ENCODE measurements around the gene CCNH.

CCNH gene

DNA sequence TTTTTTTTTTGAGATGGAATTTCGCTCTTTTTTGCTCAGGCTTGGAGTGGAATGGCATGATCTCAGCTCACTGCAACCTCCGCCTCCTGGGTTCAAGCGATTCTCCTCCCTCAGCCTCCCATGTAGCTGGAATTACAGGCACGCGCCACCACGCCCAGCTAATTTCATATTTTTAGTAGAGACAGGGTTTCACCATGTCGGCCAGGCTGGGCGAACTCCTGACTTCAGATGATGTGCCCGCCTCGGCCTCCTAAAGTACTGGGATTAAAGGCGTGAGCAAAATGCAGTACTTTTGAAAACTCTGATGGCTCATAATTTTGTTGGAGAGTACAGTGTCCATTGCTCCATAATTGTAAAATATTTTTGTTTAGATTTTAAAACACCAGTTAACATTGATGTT, 52.6 kb downstream of the CCNH start:
- DNase-seq (ENCODE audit: low read depth), result no peak

DNA sequence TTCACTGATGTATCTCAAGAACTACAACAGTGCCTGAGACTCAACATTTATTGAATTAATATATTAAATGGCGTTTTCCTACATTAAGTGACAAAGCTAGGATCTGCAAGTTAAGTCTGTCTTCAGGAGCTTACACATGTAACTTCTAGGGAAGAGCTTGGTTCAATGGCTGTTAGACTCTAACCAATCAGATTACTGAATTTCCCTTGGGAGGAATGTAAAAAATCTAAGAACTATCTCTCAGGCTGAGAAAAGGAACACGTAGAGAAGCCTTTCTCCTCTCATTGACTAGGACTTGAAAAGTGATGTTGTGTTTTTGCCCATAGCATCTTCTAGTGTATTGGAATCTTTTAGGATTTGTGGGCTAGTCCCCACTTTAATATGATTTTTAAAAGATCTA, 53.6 kb downstream of the CCNH start:
- no peak for DNase-seq (ENCODE audit: low read depth)

DNA sequence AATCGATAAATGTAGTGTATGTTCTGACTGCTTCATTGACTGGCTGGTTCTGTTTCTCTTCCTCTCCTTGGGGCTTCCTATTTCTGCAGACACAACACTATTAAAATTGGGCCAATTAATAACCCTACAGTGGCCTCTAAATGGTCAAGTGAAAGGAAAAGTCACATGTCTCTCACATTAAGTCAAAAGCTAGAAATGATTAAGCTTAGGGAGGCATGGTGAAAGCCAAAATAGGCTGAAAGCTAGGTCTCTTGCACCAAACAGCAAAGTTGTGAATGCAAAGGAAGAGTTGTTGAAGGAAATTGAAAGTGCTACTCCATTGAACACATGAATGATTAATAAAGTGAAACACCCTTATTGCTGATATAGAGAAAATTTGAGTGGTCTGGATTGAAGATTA, 58.2 kb downstream of the CCNH start:
- no peak for DNase-seq (ENCODE audit: low read depth)

DNA sequence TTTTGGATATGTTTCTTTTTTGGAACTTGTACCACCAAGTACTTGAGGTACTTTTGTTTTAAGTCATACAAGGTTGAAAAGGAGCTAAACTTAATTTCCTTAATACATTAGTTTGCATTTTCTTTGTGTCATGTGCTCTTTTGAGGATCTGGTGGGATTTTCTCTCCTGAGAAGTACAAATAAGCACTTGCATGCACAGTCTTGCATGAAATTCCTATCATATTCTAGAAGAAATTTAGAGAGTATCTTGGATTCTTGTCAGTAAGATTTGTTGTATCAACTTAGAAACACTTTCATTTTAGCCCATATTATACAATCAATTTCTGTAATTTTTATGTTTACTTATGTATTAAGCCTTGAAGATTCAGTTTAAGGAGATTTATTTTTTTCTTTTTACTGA, 64.9 kb downstream of the CCNH start:
- DNase-seq (ENCODE audit: low read depth), result no peak

DNA sequence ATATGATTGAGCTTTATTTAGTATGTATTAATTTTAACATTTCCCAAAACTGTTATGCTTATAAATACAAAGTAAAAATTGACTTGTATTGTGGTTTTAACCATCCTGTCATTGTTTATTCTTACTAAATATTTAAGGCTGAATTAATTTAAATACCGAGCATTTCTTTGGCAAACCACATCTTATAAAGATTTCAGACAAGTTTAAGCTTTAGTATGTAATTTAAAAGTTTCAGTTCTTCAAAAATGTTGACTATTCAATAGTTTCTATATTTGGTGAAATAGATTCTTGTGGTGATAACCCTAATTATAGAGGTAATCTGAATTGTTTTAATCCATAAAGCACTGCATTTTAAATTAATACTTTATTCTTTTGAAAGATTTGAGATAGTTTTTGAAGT, 65.5 kb downstream of the CCNH start:
- DNase-seq (ENCODE audit: low read depth), result no peak

Measured in stimulated activated CD8-positive, alpha-beta memory T cell treated with anti-CD3 and anti-CD28 coated beads, Interleukin-15, amount 100 ng/mL, for 24 hours (primary cell).